Activated CD4-positive, alpha-beta T cell treated with anti-CD3 and anti-CD28 coated beads, Interleukin-2, amount 10 ng/mL, durations not matched to agents 7 days and 5 days (primary cell): ENCODE measurements around the gene SEMA3B. TPM values are rescaled to one million over a fixed set of nuclear protein-coding genes. Genes with fewer than 3 reads are reported as not detected.
"Not testable (repeated sequence)": the region's sequence is repeated elsewhere in the genome, so short reads cannot be mapped to it uniquely, and the experiment has no call there.

Experiments
- CTCF ChIA-PET: fragments of 350-600 bp; sonication (Branson Sonifier 250); formaldehyde crosslinking; loops from one replicate; lab custom pipeline; 2021; ENCODE audit warnings: antibody characterized with exemption; lab: Charles Lee
- POLR2A ChIA-PET: fragments of 350-600 bp; sonication (Branson Sonifier 250); formaldehyde crosslinking; loops from one replicate; lab custom pipeline; 2021; ENCODE audit warnings: antibody characterized with exemption; lab: Charles Lee
- DNase-seq: peaks from one replicate; pipeline ENCODE4 v3.0.0-alpha.2; 2020
- H3K27ac Mint-ChIP-seq: one replicate; pipeline ENCODE4 v1.8.0; 2021; ENCODE audit warnings: mild to moderate bottlenecking, moderate library complexity, mixed read lengths
- H3K27me3 Mint-ChIP-seq: one replicate; pipeline ENCODE4 v1.8.0; 2021; ENCODE audit warnings: mixed read lengths
- H3K36me3 Mint-ChIP-seq: one replicate; pipeline ENCODE4 v1.8.0; 2021; ENCODE audit warnings: low read depth, mixed read lengths
- H3K4me1 Mint-ChIP-seq: one replicate; pipeline ENCODE4 v1.8.0; 2021; ENCODE audit warnings: mixed read lengths
- H3K4me3 Mint-ChIP-seq: one replicate; pipeline ENCODE4 v1.8.0; 2021; ENCODE audit warnings: mild to moderate bottlenecking, moderate library complexity, mixed read lengths
- H3K9me3 Mint-ChIP-seq: one replicate; pipeline ENCODE4 v1.8.0; 2021; ENCODE audit warnings: mixed read lengths
- total RNA-seq, 2 experiments: library from RNA; stranded (reverse); gene quantifications; one replicate each; pipeline ENCODE4 v1.2.3, GENCODE V29; 2021

Gene SEMA3B
- total RNA-seq, 2 experiments from 2014 or later = 0.37 to 0.60 TPM

DNA sequence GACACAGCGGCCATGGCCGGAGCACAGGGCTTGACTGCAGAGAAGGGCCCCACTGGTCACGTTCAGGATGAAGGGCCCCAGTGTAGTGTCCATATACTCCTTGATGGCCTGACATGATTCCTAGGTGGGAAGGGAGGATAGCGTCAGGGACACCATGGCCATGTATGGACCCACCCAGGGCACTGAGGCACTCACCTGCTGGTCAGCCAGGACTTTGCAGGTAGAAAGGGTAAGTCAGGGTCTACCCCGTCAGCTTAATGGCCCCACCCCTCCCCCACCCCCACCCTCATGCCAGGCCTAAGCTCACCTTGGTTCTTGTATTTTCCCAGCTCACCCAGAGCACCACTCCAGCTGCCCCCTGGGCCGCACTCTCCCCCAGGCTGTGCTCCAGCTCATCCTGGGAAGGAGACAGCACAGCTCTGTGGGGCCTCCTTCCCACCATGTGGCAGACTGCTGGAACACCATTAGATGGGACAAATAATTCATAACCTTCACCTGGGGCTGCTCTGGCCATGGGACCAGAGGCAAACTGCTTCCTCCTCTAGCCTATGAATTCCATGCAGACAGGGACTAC, 31.8 kb downstream of the SEMA3B start:
- Mint-ChIP-seq H3K27ac (peak overlapping the region; percentile 100), H3K27me3 (no peaks in the 10 kb centered on the region), H3K4me1 (peaks cover 30% of the 10 kb centered on the region), H3K4me3 (peak overlapping the region; percentile 95), H3K36me3 (peaks cover 1% of the 10 kb centered on the region), H3K9me3 (no peaks in the 10 kb centered on the region)
- DNase-seq = no peak
- ChIA-PET POLR2A (no interaction called here), CTCF (no interaction called here)

DNA sequence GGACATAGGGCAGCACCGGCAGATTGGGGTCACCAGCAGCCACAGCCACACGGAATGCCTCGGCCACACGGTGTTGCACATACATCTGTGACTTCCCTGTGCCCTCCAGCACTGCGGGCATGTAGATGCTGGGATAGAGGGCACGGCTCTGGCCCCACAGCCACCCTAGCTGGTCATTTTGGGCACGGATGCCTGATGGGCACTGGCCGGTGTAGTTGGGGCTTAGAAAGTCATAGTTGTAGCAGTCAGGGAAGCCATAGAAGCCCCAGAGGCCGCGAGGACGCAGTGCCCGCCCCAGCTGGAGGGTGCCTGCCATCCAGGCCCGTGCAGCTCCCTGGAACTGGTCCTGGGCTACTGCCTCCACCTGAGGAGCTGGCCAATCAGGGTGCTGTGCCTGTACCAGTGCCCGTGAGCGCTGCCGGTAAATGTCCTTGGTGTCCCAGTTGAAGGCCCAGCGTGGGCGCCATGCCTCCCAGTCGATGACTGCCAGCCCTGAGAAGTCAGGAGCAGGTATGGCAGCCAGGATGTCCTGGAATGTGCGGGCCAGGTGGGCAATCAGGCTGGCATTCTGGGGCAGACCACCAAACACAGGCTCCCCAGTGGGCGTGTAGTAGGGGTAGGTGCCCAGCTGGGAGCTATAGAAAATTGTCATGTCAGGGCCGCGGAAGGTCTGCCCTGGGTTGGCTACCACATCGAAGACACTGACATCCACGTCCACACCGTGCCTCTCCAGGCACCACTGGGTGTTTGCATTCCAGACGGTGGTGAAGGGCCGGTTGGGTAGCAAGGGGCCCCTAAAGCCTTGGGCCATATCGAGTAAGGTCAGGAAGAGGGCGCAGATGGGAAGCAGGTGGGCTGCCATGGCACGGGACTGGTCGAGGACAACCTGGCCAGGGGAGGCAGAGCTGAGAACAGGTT, 33.4 kb downstream of the SEMA3B start:
- Mint-ChIP-seq H3K4me3 (no peak overlapping the region), H3K4me1 (peaks cover 26% of the 10 kb centered on the region), H3K27me3 (no peaks in the 10 kb centered on the region), H3K36me3 (no peaks in the 10 kb centered on the region), H3K9me3 (no peaks in the 10 kb centered on the region), H3K27ac (no peak overlapping the region)
- ChIA-PET POLR2A (interaction anchor here (0.6 to 0.7 kb wide), 2 partner anchors 67 to 1653 kb away, joined by 3 read pairs; no protein-coding TSS in a partner anchor), CTCF (interaction anchor here (0.6 to 1.1 kb wide), 3 partner anchors 15 to 484 kb away, joined by 3 to 4 read pairs (median 4); no protein-coding TSS in a partner anchor)
- peak; percentile 5 for DNase-seq

DNA sequence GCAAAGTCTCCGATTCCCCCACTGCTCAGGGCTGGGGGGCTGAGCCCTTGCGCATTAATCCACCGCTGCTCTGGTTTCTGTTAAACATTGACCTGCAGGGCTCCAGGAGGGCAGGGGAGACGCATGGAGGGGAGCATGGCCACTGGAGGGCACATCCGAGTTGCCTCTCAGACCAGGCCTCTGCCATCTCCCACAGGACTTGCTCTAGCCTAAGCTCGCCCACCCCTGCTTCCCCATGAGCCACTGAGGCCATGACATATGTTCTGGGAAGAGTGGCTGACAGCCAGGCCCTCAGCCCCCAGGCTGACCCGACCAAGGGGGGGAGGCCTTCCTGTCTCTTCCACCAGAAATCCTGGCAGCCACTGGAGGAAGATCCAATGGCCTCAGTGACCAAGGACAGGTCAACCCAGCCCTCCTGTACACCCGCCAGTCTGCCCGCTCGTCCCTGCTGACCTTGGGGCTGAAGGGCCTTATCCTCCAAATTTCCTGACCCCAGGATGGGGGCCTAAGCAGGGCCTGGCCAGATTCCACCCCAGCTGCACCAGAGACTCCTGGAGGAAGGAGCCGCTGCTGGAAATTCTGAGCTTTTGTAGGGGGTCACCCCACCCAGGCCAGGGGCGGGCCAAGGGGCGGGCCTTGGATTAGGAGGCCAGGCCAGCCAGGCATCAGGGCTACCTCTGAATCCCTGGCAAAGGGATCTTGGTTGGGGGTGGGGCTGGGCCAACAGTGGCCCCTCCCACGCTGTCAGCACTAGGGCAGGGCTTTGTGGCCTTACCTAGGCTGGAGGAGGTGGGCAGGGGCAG, 34.3 kb downstream of the SEMA3B start, which contains the start of gene HYAL1:
TSS of gene HYAL1 (minus strand) at position 562 of the 803 bp plus-strand sequence. CDS start 618 bp downstream, outside the sequence.
- no peaks in the 10 kb centered on the region for H3K27me3 Mint-ChIP-seq
- no peaks in the 10 kb centered on the region for H3K9me3 Mint-ChIP-seq
- H3K4me3 Mint-ChIP-seq = no peak within 1 kb of the TSS
- ChIA-PET CTCF (interaction anchor here (0.7 to 1.1 kb wide), 3 partner anchors 14 to 51 kb away, joined by 3 to 4 read pairs (median 4); no protein-coding TSS in a partner anchor), POLR2A (no interaction called here)
- H3K36me3 Mint-ChIP-seq = no peaks in the 10 kb centered on the region
- H3K4me1 Mint-ChIP-seq = peaks cover 18% of the 10 kb centered on the region
- peak within 1 kb of the TSS; percentile 41 for H3K27ac Mint-ChIP-seq
- DNase-seq = no peak

DNA sequence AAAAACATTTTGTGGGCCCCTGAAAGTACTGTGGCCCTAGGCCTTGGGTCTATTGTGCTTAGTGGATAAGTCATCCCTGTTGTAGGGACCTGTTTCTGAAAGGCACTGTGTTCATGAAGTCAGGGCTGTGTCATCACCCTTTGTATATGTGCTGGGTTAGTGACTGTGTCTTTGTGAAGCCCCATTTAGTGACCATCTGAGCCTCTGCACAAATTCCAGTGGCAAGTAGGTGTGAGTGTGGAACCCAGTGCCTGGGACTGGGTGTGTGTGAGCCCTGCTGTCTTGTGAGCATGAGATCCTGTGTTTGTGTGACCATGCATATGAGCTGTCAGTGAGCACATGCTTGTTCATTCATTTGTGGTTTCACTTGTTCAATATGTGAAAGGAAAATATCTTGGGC, 35.7 kb downstream of the SEMA3B start:
- Mint-ChIP-seq H3K36me3 (no peaks in the 10 kb centered on the region), H3K27ac (no peak overlapping the region), H3K4me3 (no peak overlapping the region), H3K9me3 (no peaks in the 10 kb centered on the region), H3K27me3 (no peaks in the 10 kb centered on the region), H3K4me1 (peaks cover 14% of the 10 kb centered on the region)
- DNase-seq = no peak
- ChIA-PET CTCF (interaction anchor here (0.9 to 1.8 kb wide), 4 partner anchors 11 to 16 kb away, joined by 4 to 9 read pairs (median 4); no protein-coding TSS in a partner anchor), POLR2A (no interaction called here)

DNA sequence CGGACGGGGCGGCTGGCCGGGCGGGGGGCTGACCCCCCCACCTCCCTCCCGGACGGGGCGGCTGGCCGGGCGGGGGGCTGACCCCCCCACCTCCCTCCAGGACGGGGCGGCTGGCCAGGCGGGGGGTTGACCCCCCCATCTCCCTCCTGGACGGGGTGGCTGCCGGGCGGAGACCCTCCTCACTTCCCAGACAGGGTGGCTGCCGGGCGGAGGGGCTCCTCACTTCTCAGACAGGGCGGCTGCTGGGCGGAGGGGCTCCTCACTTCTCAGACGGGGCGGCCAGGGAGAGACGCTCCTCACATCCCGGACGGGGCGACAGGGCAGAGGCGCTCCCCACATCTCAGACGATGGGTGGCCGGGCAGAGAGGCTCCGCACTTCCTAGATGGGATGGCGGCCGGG, 43.1 kb downstream of the SEMA3B start:
- H3K36me3 Mint-ChIP-seq, H3K9me3 Mint-ChIP-seq, H3K27ac Mint-ChIP-seq, POLR2A ChIA-PET, DNase-seq, CTCF ChIA-PET, H3K27me3 Mint-ChIP-seq, H3K4me3 Mint-ChIP-seq: not testable (repeated sequence)
- H3K4me1 Mint-ChIP-seq = peaks cover 17% of the 10 kb centered on the region

DNA sequence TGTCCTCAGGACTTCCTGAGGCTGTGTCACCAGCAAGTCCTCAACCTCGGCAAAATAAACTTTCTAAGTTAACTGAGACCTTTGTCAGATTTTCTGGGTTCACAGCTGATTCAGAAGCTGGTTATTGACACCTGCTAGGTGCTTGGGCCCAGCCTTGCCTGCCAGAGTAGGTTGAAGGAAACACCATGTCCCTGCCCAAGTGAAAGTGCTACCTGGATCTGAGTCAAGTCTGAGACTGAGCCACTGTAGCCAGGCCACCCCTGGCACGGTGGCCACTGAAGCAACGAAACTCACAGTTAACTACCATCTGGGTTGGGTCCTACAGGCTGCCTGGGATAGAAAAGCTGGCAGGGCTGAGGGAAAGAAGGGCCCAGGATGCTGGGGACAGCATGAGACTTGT, 45.4 kb downstream of the SEMA3B start:
- no peak overlapping the region for H3K27ac Mint-ChIP-seq
- H3K4me1 Mint-ChIP-seq = peaks cover 28% of the 10 kb centered on the region
- CTCF ChIA-PET = interaction anchor here (1.0 to 2.8 kb wide), 8 partner anchors 8 to 302 kb away, joined by 3 to 12 read pairs (median 6); partner anchors contain the start of genes HYAL2, HYAL3, IFRD2 and NAA80
- no peak overlapping the region for H3K4me3 Mint-ChIP-seq
- H3K36me3 Mint-ChIP-seq = peaks cover 4% of the 10 kb centered on the region
- no peaks in the 10 kb centered on the region for H3K9me3 Mint-ChIP-seq
- POLR2A ChIA-PET = no interaction called here
- DNase-seq = no peak
- no peaks in the 10 kb centered on the region for H3K27me3 Mint-ChIP-seq

GRCh38 chr3:50314816-50315215, 45.9 kb downstream of the SEMA3B start:
- ChIA-PET POLR2A (no interaction called here), CTCF (interaction anchor here (1.0 to 2.8 kb wide), 8 partner anchors 8 to 23 kb away, joined by 3 to 12 read pairs (median 6); partner anchors contain the start of genes HYAL2, HYAL3, IFRD2 and NAA80)
- DNase-seq = no peak
- no peak overlapping the region for H3K4me3 Mint-ChIP-seq
- no peak overlapping the region for H3K27ac Mint-ChIP-seq
- H3K27me3 Mint-ChIP-seq = no peaks in the 10 kb centered on the region
- H3K9me3 Mint-ChIP-seq = no peaks in the 10 kb centered on the region
- H3K4me1 Mint-ChIP-seq = peaks cover 30% of the 10 kb centered on the region
- H3K36me3 Mint-ChIP-seq = peaks cover 4% of the 10 kb centered on the region

- Mint-ChIP-seq H3K27ac (peak overlapping the region; percentile 89), H3K27me3 (no peaks in the 10 kb centered on the region), H3K4me1 (peaks cover 39% of the 10 kb centered on the region), H3K36me3 (peaks cover 4% of the 10 kb centered on the region), H3K9me3 (no peaks in the 10 kb centered on the region), H3K4me3 (peak overlapping the region; percentile 35)
- ChIA-PET POLR2A (no interaction called here), CTCF (interaction anchor here (1.1 to 1.9 kb wide), 3 partner anchors 11 to 18 kb away, joined by 3 to 14 read pairs (median 4); partner anchors contain the start of genes HYAL1, HYAL3, NAA80 and TUSC2)
- peak; percentile 66 for DNase-seq
These were observed 47.8 kb downstream of the SEMA3B start for GRCh38 chr3:50316657-50317242.

DNA sequence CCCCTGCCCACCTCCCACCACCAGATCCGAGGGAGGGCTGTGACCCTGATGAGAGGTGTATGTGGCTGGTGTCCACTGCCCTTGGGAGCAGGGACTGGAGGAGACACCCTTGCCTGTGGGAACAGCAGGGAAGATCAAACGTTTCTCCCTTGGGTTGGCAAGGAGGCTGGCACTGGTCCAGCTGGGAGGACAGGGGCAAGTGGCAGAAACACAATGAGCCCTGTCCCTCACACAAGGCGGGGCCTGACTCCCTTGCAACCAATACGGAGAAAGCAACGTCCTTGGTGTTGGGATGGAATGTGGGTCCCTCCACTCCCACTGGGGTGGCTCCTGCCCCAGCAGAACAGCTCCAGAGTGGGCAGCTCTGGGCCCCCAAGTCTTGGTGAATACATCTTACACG, 48.4 kb downstream of the SEMA3B start:
- H3K9me3 Mint-ChIP-seq = no peaks in the 10 kb centered on the region
- H3K36me3 Mint-ChIP-seq = peaks cover 4% of the 10 kb centered on the region
- peak overlapping the region; percentile 89 for H3K27ac Mint-ChIP-seq
- no peak for DNase-seq
- H3K4me1 Mint-ChIP-seq = peaks cover 39% of the 10 kb centered on the region
- no peaks in the 10 kb centered on the region for H3K27me3 Mint-ChIP-seq
- ChIA-PET POLR2A (no interaction called here), CTCF (interaction anchor here (1.1 to 1.9 kb wide), 5 partner anchors 9 to 18 kb away, joined by 3 to 14 read pairs (median 5); partner anchors contain the start of genes HYAL1, HYAL3, NAA80 and TUSC2)
- H3K4me3 Mint-ChIP-seq = no peak overlapping the region

- Mint-ChIP-seq H3K27me3 (no peaks in the 10 kb centered on the region), H3K4me3 (no peak overlapping the region), H3K4me1 (peaks cover 43% of the 10 kb centered on the region), H3K36me3 (peaks cover 4% of the 10 kb centered on the region), H3K9me3 (no peaks in the 10 kb centered on the region), H3K27ac (no peak overlapping the region)
- DNase-seq = no peak
- ChIA-PET CTCF (interaction anchor here (1.5 to 1.9 kb wide), 4 partner anchors 10 to 18 kb away, joined by 5 to 14 read pairs (median 6); partner anchors contain the start of gene TUSC2), POLR2A (no interaction called here)
These were observed 49.2 kb downstream of the SEMA3B start for GRCh38 chr3:50318163-50318562.

- no peaks in the 10 kb centered on the region for H3K27me3 Mint-ChIP-seq
- no peak for DNase-seq
- ChIA-PET POLR2A (no interaction called here), CTCF (interaction anchor here (0.8 to 1.9 kb wide), 6 partner anchors 9 to 124 kb away, joined by 4 to 14 read pairs (median 5); partner anchors contain the start of gene TUSC2)
- no peaks in the 10 kb centered on the region for H3K9me3 Mint-ChIP-seq
- H3K36me3 Mint-ChIP-seq = peaks cover 4% of the 10 kb centered on the region
- no peak overlapping the region for H3K27ac Mint-ChIP-seq
- H3K4me1 Mint-ChIP-seq = peaks cover 47% of the 10 kb centered on the region
- H3K4me3 Mint-ChIP-seq = peak overlapping the region; percentile 4
These were observed 49.7 kb downstream of the SEMA3B start for GRCh38 chr3:50318615-50319014.
